AG04450 (cell line): ENCODE results near the gene DCAF6. TPM values are rescaled to one million over a fixed set of nuclear protein-coding genes. Genes with fewer than 3 reads are reported as not detected.

Experiments
- CTCF ChIA-PET: fragments of 300-600, 350-600 bp; formaldehyde crosslinking; extraction: SDS; loops from one replicate; lab custom pipeline; 2022; ENCODE audit warnings: antibody characterized with exemption, inconsistent platforms; lab: Charles Lee
- POLR2A ChIA-PET: fragments of 350-600 bp; formaldehyde crosslinking; extraction: SDS; loops from one replicate; lab custom pipeline; 2021; ENCODE audit warnings: antibody characterized with exemption, inconsistent platforms; lab: Yijun Ruan, JAX
- DNase-seq: peaks from one replicate; pipeline ENCODE4 v3.0.0-alpha.2; 2011; ENCODE audit warnings: low read depth, low spot score
- H3K27ac ChIP-seq: one replicate; pipeline ENCODE4 v1.5.1; 2012; ENCODE audit warnings: low read depth, low read length, control low read depth
- H3K27me3 ChIP-seq: one replicate; pipeline ENCODE4 v1.6.0; 2012; ENCODE audit warnings: low read length; ENCODE audit not compliant: control insufficient read depth, insufficient read depth
- H3K4me3 ChIP-seq: 2 replicates; pipeline ENCODE4 v1.5.1; 2011; ENCODE audit warnings: mild to moderate bottlenecking, low read depth, low read length, control low read depth
- H3K9me3 ChIP-seq: 2 replicates; pipeline ENCODE4 v1.5.1; 2012; ENCODE audit warnings: low read length; ENCODE audit not compliant: control insufficient read depth, insufficient read depth
- CTCF ChIP-seq: IDR thresholded peaks from 2 replicates; pipeline ENCODE4 v1.5.1; 2011; ENCODE audit warnings: low read depth, low read length, control low read depth, inconsistent platforms
- polyA plus RNA-seq: library from polyadenylated mRNA; depleted of rRNA; stranded (reverse); fragments of >200 nt; gene quantifications from 2 replicates; pipeline ENCODE4 v1.2.3, GENCODE V29; 2011

The DCAF6 gene
- polyA plus RNA-seq, 1 experiment: 137 TPM

DNA sequence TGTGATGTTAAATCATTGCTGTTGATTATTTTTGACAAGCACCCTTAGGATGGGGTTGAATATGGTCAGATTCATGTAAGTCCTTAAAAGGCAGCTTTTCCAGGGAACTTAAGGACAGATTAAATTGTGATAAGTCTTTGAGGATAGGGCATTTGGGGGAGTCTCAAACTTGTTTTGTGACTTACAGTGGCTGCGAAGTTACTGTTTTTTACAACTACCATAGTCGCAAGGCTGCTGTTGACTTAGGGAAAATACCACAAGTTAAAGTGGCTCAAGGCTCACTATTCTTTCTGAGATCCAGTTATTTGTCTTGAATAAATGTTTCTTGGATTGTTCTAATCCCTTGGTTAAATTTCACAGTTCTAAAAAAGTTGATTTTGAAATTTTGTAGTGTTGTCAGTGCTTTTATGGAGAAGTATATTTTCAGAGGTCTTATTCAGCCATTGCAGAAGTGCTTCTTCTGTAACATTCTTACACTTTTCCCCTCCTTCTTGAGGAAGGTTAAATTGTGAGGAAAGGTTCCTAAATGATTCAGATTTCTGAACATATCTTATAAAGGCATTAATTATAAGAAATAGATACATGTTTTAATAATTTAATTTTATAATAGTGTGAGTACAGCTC is 47.4 kb downstream of the DCAF6 start:
- no peaks in the 10 kb centered on the region for H3K27me3 ChIP-seq
- H3K4me3 ChIP-seq: no peak overlapping the region
- no peaks in the 10 kb centered on the region for H3K9me3 ChIP-seq
- no peak for DNase-seq
- CTCF ChIA-PET: interaction anchor here (0.8 kb wide), 1 partner anchor 8 kb away, joined by 3 read pairs; no protein-coding TSS in a partner anchor
- no peak for TF ChIP-seq CTCF
- POLR2A ChIA-PET: no interaction called here
- no peak overlapping the region for H3K27ac ChIP-seq

- POLR2A ChIA-PET: no interaction called here
- Histone ChIP-seq H3K9me3 (no peaks in the 10 kb centered on the region), H3K27ac (no peak overlapping the region), H3K27me3 (no peaks in the 10 kb centered on the region), H3K4me3 (no peak overlapping the region)
- TF ChIP-seq CTCF: no peak
- no peak for DNase-seq
- CTCF ChIA-PET: no interaction called here
Measured at GRCh38 chr1:167984886-167985489, 48.5 kb downstream of the DCAF6 start.

- ChIA-PET POLR2A (no interaction called here), CTCF (no interaction called here)
- H3K27me3 ChIP-seq: no peaks in the 10 kb centered on the region
- H3K9me3 ChIP-seq: no peaks in the 10 kb centered on the region
- DNase-seq: no peak
- TF ChIP-seq CTCF: no peak
- H3K27ac ChIP-seq: no peak overlapping the region
- no peak overlapping the region for H3K4me3 ChIP-seq
Measured at GRCh38 chr1:167987174-167987573, 50.7 kb downstream of the DCAF6 start.

- no peak overlapping the region for H3K4me3 ChIP-seq
- ChIA-PET POLR2A (no interaction called here), CTCF (no interaction called here)
- no peak for DNase-seq
- H3K27ac ChIP-seq: no peak overlapping the region
- no peak for TF ChIP-seq CTCF
- H3K27me3 ChIP-seq: no peaks in the 10 kb centered on the region
- H3K9me3 ChIP-seq: no peaks in the 10 kb centered on the region
Measured at GRCh38 chr1:167991546-167991945, 55.1 kb downstream of the DCAF6 start.

DNA sequence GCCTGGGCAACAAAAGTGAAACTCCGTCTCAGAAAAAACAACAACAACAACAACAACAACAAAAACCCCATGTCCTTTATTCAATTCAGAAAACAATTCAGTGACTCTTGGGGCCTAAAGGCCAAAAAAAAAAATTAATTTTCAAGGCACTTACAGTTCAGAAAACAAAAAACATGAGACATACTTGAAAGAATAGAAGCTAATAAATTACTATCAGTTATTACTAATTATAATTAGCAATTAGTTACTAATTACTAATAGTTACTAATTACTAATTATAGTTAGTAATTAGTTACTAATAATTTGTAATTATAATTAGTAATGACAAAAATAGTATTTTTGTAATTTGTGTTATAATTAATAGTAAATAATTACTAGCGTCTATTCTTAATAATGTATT is 57.2 kb downstream of the DCAF6 start:
- ChIA-PET CTCF (no interaction called here), POLR2A (no interaction called here)
- no peak for DNase-seq
- Histone ChIP-seq H3K9me3 (no peaks in the 10 kb centered on the region), H3K4me3 (no peak overlapping the region), H3K27ac (no peak overlapping the region), H3K27me3 (no peaks in the 10 kb centered on the region)
- TF ChIP-seq CTCF: no peak
